ENCODE data around the gene NRCAM.

- TF ChIP-seq CTCF (IDR thresholded peaks at IDR 0.05) (no peak), EP300 (IDR thresholded peaks at IDR 0.05) (no peak)
Observed at GRCh38 chr7:108280136-108280535, 176.1 kb downstream of the NRCAM start.
